ENCODE results near the gene WNT7B. TPM values are rescaled to one million over a fixed set of nuclear protein-coding genes. Genes with fewer than 3 reads are reported as not detected.
A peak's percentile ranks its signal among the peaks of the same experiment; 100 is the strongest.

Gene WNT7B
- polyA plus RNA-seq, 1 of the 3 experiments (the other 2 are of a cell fraction), result 0.13 TPM

DNA sequence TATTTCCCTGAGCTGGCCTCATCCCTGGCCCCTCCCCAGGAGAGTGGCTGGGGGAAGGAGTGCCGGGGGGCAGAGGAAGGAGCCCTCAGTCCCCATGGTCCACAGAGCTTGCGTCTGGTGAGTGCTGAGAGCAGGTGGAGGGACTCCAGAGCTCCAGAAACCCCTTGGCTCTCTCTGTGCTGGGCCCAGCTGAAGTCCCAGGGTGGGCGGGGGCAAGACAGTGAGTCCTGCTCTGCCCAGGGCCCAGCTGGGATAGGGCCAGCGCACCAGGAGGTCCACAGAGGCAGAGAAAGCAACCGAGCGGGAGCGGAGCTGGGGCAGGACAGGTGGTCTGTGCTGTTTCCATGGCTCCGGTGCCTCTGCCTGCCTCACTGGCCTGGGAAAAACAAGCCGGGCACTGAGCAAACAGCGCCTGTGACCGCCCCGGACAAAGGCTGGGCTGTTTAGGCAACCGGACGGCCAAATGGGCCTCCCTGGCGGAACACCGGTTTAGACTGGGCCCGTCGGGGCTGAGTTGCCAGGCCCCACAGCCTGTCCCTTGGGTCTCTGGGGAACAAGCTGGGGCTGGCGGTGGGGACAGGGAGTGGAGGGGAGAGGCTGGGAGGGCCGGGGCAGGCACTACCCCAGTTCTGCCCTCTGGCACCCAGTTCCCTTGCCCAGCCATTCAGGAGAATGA lies 34.1 kb upstream of the WNT7B start:
- Histone ChIP-seq H3F3A (replicated peaks; ENCODE audit: insufficient read depth) (peaks cover 39% of the 10 kb centered on the region), H3K9me2 (no peaks in the 10 kb centered on the region), H3K27me3 (ENCODE audit: insufficient read depth) (no peaks in the 10 kb centered on the region), H3K79me2 (ENCODE audit: insufficient read depth) (peaks cover 48% of the 10 kb centered on the region), H2AFZ (ENCODE audit: low read depth) (no peak overlapping the region), H3K4me2 (no peak overlapping the region), H3K4me3 (ENCODE audit: low read depth in 2 of 2, low read length in 1 of 2) (no peak overlapping the region), H3K27ac (ENCODE audit: low read depth in 2 of 2, low read length in 1 of 2) (peak overlapping the region; percentile 34 to 98), H3K9me3 (no peaks in the 10 kb centered on the region), H3K36me3 (replicated peaks in 1 of 2; ENCODE audit: control insufficient read depth in 1 of 2, insufficient read depth in 2 of 2, low read length in 1 of 2) (no peaks in the 10 kb centered on the region), H4K20me1 (ENCODE audit: insufficient read depth) (no peaks in the 10 kb centered on the region), H3K4me1 (ENCODE audit: control insufficient read depth in 1 of 2, insufficient read depth in 2 of 2, low read depth in 1 of 2, low read length in 1 of 2) (peaks cover 48 to 74% of the 10 kb centered on the region in 2 experiments), H3K9ac (no peak overlapping the region)
- 93% methylated on average over 9 of the region's 20 CpGs for WGBS (ENCODE audit: low lambda C conversion rate)
- TF ChIP-seq CHD2 (IDR thresholded peaks at IDR 0.05; ENCODE audit: low read length, partially characterized antibody), result no peak
- TF ChIP-seq, protein P1, sequence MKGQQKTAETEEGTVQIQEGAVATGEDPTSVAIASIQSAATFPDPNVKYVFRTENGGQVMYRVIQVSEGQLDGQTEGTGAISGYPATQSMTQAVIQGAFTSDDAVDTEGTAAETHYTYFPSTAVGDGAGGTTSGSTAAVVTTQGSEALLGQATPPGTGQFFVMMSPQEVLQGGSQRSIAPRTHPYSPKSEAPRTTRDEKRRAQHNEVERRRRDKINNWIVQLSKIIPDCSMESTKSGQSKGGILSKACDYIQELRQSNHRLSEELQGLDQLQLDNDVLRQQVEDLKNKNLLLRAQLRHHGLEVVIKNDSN (IDR thresholded peaks at IDR 0.05; ENCODE audit: borderline replicate concordance, low read depth), result no peak
- no peak for TF ChIP-seq MAX (IDR thresholded peaks at IDR 0.05; ENCODE audit: low read depth)
- no peak for TF ChIP-seq NFIC (IDR thresholded peaks at IDR 0.05; ENCODE audit: borderline replicate concordance)
- TF ChIP-seq GABPA (IDR thresholded peaks at IDR 0.05; ENCODE audit: low read depth), result no peak
- TF ChIP-seq FOSL2 (IDR thresholded peaks at IDR 0.05; ENCODE audit: borderline replicate concordance, low read depth), result no peak
- no peak for TF ChIP-seq ELF1 (IDR thresholded peaks at IDR 0.05)
- no peak for TF ChIP-seq FOXJ3 (CRISPR knock-in tag; IDR thresholded peaks at IDR 0.05)
- TF ChIP-seq SMC3 (IDR thresholded peaks at IDR 0.05; ENCODE audit: low read depth, low read length), result no peak
- no peak for TF ChIP-seq RAD21 (IDR thresholded peaks at IDR 0.05; ENCODE audit: low read length)
- no peak for TF ChIP-seq RXRA (IDR thresholded peaks at IDR 0.05; ENCODE audit: borderline replicate concordance, low read depth)
- no peak for TF ChIP-seq YY1 (IDR thresholded peaks at IDR 0.05; ENCODE audit: low read depth)
- no peak for TF ChIP-seq JUND (IDR thresholded peaks at IDR 0.05)
- no peak for TF ChIP-seq TEAD4 (IDR thresholded peaks at IDR 0.05; ENCODE audit: borderline replicate concordance, insufficient read depth)
- TF ChIP-seq, protein P2, sequence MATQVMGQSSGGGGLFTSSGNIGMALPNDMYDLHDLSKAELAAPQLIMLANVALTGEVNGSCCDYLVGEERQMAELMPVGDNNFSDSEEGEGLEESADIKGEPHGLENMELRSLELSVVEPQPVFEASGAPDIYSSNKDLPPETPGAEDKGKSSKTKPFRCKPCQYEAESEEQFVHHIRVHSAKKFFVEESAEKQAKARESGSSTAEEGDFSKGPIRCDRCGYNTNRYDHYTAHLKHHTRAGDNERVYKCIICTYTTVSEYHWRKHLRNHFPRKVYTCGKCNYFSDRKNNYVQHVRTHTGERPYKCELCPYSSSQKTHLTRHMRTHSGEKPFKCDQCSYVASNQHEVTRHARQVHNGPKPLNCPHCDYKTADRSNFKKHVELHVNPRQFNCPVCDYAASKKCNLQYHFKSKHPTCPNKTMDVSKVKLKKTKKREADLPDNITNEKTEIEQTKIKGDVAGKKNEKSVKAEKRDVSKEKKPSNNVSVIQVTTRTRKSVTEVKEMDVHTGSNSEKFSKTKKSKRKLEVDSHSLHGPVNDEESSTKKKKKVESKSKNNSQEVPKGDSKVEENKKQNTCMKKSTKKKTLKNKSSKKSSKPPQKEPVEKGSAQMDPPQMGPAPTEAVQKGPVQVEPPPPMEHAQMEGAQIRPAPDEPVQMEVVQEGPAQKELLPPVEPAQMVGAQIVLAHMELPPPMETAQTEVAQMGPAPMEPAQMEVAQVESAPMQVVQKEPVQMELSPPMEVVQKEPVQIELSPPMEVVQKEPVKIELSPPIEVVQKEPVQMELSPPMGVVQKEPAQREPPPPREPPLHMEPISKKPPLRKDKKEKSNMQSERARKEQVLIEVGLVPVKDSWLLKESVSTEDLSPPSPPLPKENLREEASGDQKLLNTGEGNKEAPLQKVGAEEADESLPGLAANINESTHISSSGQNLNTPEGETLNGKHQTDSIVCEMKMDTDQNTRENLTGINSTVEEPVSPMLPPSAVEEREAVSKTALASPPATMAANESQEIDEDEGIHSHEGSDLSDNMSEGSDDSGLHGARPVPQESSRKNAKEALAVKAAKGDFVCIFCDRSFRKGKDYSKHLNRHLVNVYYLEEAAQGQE (IDR thresholded peaks at IDR 0.05; ENCODE audit: low read depth, low read length), result no peak
- TF ChIP-seq TCF12 (IDR thresholded peaks at IDR 0.05), result no peak
- DNase-seq, result no peak
- ChIA-PET POLR2A (interaction anchor here (1.0 to 2.3 kb wide), 2 partner anchors 60 to 70 kb away, joined by 4 to 7 read pairs; no protein-coding TSS in a partner anchor), CTCF (interaction anchor here (1.1 to 5.9 kb wide), 6 partner anchors 14 to 105 kb away, joined by 4 to 41 read pairs (median 22); no protein-coding TSS in a partner anchor)
